ENCODE measurements around the gene TMEM178B. TPM values are rescaled to one million over a fixed set of nuclear protein-coding genes. Genes with fewer than 3 reads are reported as not detected.
A peak's percentile ranks its signal among the peaks of the same experiment; 100 is the strongest.
"Not testable (repeated sequence)": the region's sequence is repeated elsewhere in the genome, so short reads cannot be mapped to it uniquely, and the experiment has no call there.

The TMEM178B gene
- total RNA-seq, 1 experiment from 2014 or later, result not detected

- intact Hi-C loops (cut with micrococcal nuclease; ENCODE audit: unreplicated experiment), result no loop called here
- Histone ChIP-seq H3F3A (ENCODE audit: insufficient read depth, low read depth) (no peaks in the 10 kb centered on the region), H3K27ac (no peak overlapping the region), H4K20me1 (ENCODE audit: insufficient read depth) (no peaks in the 10 kb centered on the region), H3K27me3 (ENCODE audit: insufficient read depth, low read depth) (peaks cover 13% of the 10 kb centered on the region; the same call in 1 of the 2 replicates), H3K36me3 (ENCODE audit: low read depth) (no peaks in the 10 kb centered on the region), H3K9me3 (ENCODE audit: insufficient read depth, low read depth) (peaks cover 15% of the 10 kb centered on the region; the same call in 1 of the 2 replicates), H3K4me3 (no peak overlapping the region), H3K79me2 (ENCODE audit: low read depth) (no peaks in the 10 kb centered on the region), H3K4me2 (no peak overlapping the region), H3K4me1 (replicated peaks; ENCODE audit: insufficient read depth) (no peaks in the 10 kb centered on the region), H2AFZ (no peak overlapping the region), H3K9me2 (ENCODE audit: insufficient read depth) (no peaks in the 10 kb centered on the region)
- no peak for TF ChIP-seq CTCF (conservative IDR thresholded peaks at IDR 0.05)
- TF ChIP-seq EZH2 (IDR thresholded peaks at IDR 0.05; ENCODE audit: low read depth), result no peak
- no TSS peak for BruUV-seq (replicated peaks)
- ChIA-PET POLR2A (ENCODE audit: unreplicated experiment) (no interaction called here), CTCF (no interaction called here)
- no peak for DNase-seq
Measured at GRCh38 chr7:141028767-141029166, 45.1 kb upstream of the TMEM178B start.

- H2AFZ ChIP-seq; H3K27ac ChIP-seq; H4K20me1 ChIP-seq (ENCODE audit: insufficient read depth); BruUV-seq (replicated peaks); H3K79me2 ChIP-seq (ENCODE audit: low read depth); H3K36me3 ChIP-seq (ENCODE audit: low read depth); POLR2A ChIA-PET (ENCODE audit: unreplicated experiment); H3K9me3 ChIP-seq (ENCODE audit: insufficient read depth, low read depth); H3F3A ChIP-seq (ENCODE audit: insufficient read depth, low read depth); H3K9me2 ChIP-seq (ENCODE audit: insufficient read depth); DNase-seq; intact Hi-C loops (cut with micrococcal nuclease; ENCODE audit: unreplicated experiment); H3K4me1 ChIP-seq (replicated peaks; ENCODE audit: insufficient read depth); CTCF ChIA-PET: not testable (repeated sequence)
- peak overlapping the region; percentile 21; the same call in 1 of the 2 replicates for H3K4me3 ChIP-seq
- peak overlapping the region; percentile 16; the same call in 1 of the 2 replicates for H3K4me2 ChIP-seq
- H3K27me3 ChIP-seq (ENCODE audit: insufficient read depth, low read depth), result peaks cover 13% of the 10 kb centered on the region; the same call in 1 of the 2 replicates
Measured at GRCh38 chr7:141032539-141033323, 41.1 kb upstream of the TMEM178B start.

- H3F3A ChIP-seq (ENCODE audit: insufficient read depth, low read depth); CTCF ChIA-PET; H3K4me3 ChIP-seq; H2AFZ ChIP-seq; BruUV-seq (replicated peaks); H3K9me3 ChIP-seq (ENCODE audit: insufficient read depth, low read depth); POLR2A ChIA-PET (ENCODE audit: unreplicated experiment); H3K79me2 ChIP-seq (ENCODE audit: low read depth); H3K36me3 ChIP-seq (ENCODE audit: low read depth); H4K20me1 ChIP-seq (ENCODE audit: insufficient read depth); H3K4me1 ChIP-seq (replicated peaks; ENCODE audit: insufficient read depth); DNase-seq; H3K27ac ChIP-seq; H3K27me3 ChIP-seq (ENCODE audit: insufficient read depth, low read depth); H3K4me2 ChIP-seq; H3K9me2 ChIP-seq (ENCODE audit: insufficient read depth); intact Hi-C loops (cut with micrococcal nuclease; ENCODE audit: unreplicated experiment): not testable (repeated sequence)
Measured at GRCh38 chr7:141038100-141038499, 35.8 kb upstream of the TMEM178B start.

GRCh38 chr7:141039376-141039775 lies 34.5 kb upstream of the TMEM178B start:
- H2AFZ ChIP-seq, result no peak overlapping the region
- no peaks in the 10 kb centered on the region for H3K9me3 ChIP-seq (ENCODE audit: insufficient read depth, low read depth)
- no TSS peak for BruUV-seq (replicated peaks)
- H3K36me3 ChIP-seq (ENCODE audit: low read depth), result no peaks in the 10 kb centered on the region
- DNase-seq, result no peak
- 0 out of 2 replicates have a peak, but pooled peaks cover 4% of the 10 kb centered on the region for H3K27me3 ChIP-seq (ENCODE audit: insufficient read depth, low read depth)
- intact Hi-C loops (cut with micrococcal nuclease; ENCODE audit: unreplicated experiment), result no loop called here
- ChIA-PET CTCF (interaction anchor here (0.6 kb wide), 1 partner anchor 860 kb away, joined by 4 read pairs; no protein-coding TSS in a partner anchor), POLR2A (ENCODE audit: unreplicated experiment) (no interaction called here)
- H3K9me2 ChIP-seq (ENCODE audit: insufficient read depth), result no peaks in the 10 kb centered on the region
- H4K20me1 ChIP-seq (ENCODE audit: insufficient read depth), result no peaks in the 10 kb centered on the region
- H3K4me3 ChIP-seq, result no peak overlapping the region
- no peaks in the 10 kb centered on the region for H3F3A ChIP-seq (ENCODE audit: insufficient read depth, low read depth)
- H3K4me1 ChIP-seq (replicated peaks; ENCODE audit: insufficient read depth), result 0 out of 2 replicates have a peak, but pooled peaks cover 7% of the 10 kb centered on the region
- no peak overlapping the region for H3K27ac ChIP-seq
- TF ChIP-seq CTCF (conservative IDR thresholded peaks at IDR 0.05), result no peak
- no peak overlapping the region for H3K4me2 ChIP-seq
- no peaks in the 10 kb centered on the region for H3K79me2 ChIP-seq (ENCODE audit: low read depth)

All from PC-9 (cell line).